HG02642 (cell line): ENCODE measurements around the gene FGF3.

Source experiments
- ATAC-seq: cut with Tn5 transposase; IDR thresholded peaks from one replicate; pipeline ENCODE4 v1.9.1; 2021; ENCODE audit warnings: mild to moderate bottlenecking; ENCODE audit not compliant: unreplicated experiment, poor library complexity

The FGF3 gene

GRCh38 chr11:69825941-69826340 is 6.7 kb upstream of the FGF3 start:
- no peak for ATAC-seq

- no peak for ATAC-seq
Observed at GRCh38 chr11:69825037-69825834, 6.0 kb upstream of the FGF3 start.

GRCh38 chr11:69823641-69824265 is 4.5 kb upstream of the FGF3 start:
- ATAC-seq: no peak

- no peak for ATAC-seq
Observed at GRCh38 chr11:69822676-69823494, 3.7 kb upstream of the FGF3 start.

- ATAC-seq: no peak
Observed at GRCh38 chr11:69821511-69822040, 2.4 kb upstream of the FGF3 start.

- no peak for ATAC-seq
Observed at GRCh38 chr11:69820441-69820840, 1.2 kb upstream of the FGF3 start.

GRCh38 chr11:69819541-69820070 is 390 bp upstream of the FGF3 start:
- ATAC-seq: no peak

- no peak for ATAC-seq
Observed at GRCh38 chr11:69818231-69818602, 999 bp downstream of the FGF3 start.

- ATAC-seq: no peak
Observed at GRCh38 chr11:69817265-69818230, 1.7 kb downstream of the FGF3 start.

- no peak for ATAC-seq
Observed at GRCh38 chr11:69816671-69817070, 2.5 kb downstream of the FGF3 start.

GRCh38 chr11:69815973-69816372 is 3.2 kb downstream of the FGF3 start:
- no peak for ATAC-seq

- no peak for ATAC-seq
Observed at GRCh38 chr11:69814902-69815301, 4.3 kb downstream of the FGF3 start.

GRCh38 chr11:69814411-69814810 is 4.8 kb downstream of the FGF3 start:
- no peak for ATAC-seq

- no peak for ATAC-seq
Observed at GRCh38 chr11:69813839-69814238, 5.4 kb downstream of the FGF3 start.

GRCh38 chr11:69812946-69813345 is 6.3 kb downstream of the FGF3 start:
- ATAC-seq: no peak

GRCh38 chr11:69812256-69812655 is 7.0 kb downstream of the FGF3 start:
- ATAC-seq: no peak

GRCh38 chr11:69811431-69811830 is 7.8 kb downstream of the FGF3 start:
- ATAC-seq: no peak

GRCh38 chr11:69810289-69811118 is 8.7 kb downstream of the FGF3 start:
- ATAC-seq: no peak

- no peak for ATAC-seq
Observed at GRCh38 chr11:69808667-69809086, 10.5 kb downstream of the FGF3 start.
